LNCAP (cell line): ENCODE measurements around the gene PTPRT.

ENCODE experiments used
- TF ChIP-seq, protein P1 (sequence below): fragments of 450-650 bp; IDR thresholded peaks from 2 replicates; pipeline ENCODE4 v1.5.1; 2017; ENCODE audit warnings: mild to moderate bottlenecking

The PTPRT gene

DNA sequence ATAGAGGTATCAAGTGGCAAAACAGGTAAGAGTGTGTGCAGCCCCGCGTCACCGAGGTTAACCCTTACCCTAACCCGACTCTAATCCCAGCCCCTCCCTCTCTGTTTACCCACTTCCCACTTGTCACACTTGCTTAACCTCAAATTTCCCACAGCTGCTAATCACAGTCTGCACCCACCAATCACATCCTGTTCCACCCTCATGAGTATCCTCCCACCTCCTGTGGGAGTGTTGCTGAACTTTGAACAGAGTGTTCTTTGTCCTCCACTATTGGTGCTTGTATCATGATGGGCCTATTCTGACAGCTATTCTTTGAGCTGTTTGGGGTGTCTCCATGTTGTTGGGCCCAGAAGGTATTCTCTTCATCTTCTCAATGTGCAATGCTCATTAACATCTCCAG is 487.8 kb downstream of the PTPRT start:
- TF ChIP-seq, protein P1, sequence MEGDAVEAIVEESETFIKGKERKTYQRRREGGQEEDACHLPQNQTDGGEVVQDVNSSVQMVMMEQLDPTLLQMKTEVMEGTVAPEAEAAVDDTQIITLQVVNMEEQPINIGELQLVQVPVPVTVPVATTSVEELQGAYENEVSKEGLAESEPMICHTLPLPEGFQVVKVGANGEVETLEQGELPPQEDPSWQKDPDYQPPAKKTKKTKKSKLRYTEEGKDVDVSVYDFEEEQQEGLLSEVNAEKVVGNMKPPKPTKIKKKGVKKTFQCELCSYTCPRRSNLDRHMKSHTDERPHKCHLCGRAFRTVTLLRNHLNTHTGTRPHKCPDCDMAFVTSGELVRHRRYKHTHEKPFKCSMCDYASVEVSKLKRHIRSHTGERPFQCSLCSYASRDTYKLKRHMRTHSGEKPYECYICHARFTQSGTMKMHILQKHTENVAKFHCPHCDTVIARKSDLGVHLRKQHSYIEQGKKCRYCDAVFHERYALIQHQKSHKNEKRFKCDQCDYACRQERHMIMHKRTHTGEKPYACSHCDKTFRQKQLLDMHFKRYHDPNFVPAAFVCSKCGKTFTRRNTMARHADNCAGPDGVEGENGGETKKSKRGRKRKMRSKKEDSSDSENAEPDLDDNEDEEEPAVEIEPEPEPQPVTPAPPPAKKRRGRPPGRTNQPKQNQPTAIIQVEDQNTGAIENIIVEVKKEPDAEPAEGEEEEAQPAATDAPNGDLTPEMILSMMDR, result no peak

DNA sequence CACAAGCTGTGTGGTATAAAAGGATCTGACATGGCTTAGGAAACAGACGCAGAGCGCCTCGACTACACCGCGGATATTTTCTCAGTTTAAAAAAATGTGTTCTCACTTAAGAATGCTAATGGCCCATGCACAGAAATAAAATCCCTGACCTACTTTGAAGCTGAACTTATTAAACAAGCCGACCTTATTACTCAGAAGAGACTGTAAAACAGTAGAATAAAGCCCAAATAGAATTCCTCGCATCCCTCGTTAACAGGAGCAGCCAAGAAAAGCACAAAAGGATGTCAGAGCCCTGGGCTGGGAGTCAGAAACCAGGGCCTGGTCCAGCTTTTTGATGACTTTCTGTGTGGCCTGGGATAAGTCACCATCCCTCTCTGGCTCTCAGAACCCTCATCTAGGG is 489.3 kb downstream of the PTPRT start:
- TF ChIP-seq, protein P1, result no peak

DNA sequence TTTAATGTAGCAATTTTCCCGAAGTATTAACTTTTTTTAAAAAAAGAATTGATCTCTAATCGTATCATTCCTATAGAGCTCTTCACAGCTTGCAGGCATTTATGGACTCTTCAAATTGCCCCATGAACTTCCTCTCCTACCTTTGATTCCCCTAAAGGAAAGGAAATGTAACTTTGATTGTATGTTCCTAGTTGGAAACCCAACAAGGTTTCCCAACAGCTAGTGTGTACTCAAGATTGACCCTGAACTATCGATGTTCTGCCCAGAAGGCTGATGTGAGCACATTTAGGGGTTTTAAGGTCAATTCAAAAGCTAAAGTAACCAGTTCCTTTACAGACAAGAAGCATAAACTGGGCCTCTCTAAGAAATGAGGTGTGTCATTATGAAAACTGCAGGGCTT is 491.7 kb downstream of the PTPRT start:
- TF ChIP-seq, protein P1, result no peak

- TF ChIP-seq, protein P1, result no peak
These were observed 498.8 kb downstream of the PTPRT start for GRCh38 chr20:42690842-42691437.

GRCh38 chr20:42688576-42688975 is 501.1 kb downstream of the PTPRT start:
- TF ChIP-seq, protein P1, result no peak

DNA sequence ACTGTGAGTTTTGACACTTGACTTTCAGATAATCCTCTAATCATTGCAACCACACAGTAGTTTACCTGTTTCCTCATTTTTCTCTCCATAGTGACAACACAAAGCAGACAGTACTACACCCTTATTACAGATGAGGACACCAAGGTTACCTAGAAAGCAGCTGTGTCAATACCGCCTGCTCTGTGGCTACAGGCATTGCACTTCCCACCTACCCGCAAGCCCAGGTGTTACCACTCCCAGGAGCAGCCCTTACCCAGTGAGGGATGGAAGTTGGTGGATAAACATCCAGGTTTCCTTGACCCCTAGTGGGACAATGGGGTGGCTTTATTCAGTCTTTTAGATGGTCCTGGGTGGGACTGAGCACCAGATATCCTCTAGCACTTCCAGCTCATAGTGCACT is 503.6 kb downstream of the PTPRT start:
- TF ChIP-seq, protein P1, result no peak

DNA sequence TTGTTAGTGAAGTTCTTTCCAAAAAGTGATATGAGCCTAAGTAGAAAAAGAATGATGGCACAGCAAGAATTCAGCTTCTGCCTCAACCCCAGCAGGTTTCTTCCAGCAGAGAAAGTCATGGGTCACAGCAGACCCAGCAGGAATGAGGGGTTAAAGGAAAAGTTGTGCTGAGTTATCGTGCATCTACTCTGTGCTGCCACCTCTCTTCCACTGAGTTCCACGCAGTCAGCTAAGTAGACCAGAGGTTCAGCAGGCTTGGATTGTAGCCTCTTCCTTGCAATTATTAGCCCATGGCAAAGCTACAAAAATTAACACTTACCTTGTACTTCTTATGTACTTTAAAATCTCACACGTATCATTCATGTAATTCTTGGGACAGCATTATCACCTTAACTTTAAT is 510.8 kb downstream of the PTPRT start:
- TF ChIP-seq, protein P1, result no peak

DNA sequence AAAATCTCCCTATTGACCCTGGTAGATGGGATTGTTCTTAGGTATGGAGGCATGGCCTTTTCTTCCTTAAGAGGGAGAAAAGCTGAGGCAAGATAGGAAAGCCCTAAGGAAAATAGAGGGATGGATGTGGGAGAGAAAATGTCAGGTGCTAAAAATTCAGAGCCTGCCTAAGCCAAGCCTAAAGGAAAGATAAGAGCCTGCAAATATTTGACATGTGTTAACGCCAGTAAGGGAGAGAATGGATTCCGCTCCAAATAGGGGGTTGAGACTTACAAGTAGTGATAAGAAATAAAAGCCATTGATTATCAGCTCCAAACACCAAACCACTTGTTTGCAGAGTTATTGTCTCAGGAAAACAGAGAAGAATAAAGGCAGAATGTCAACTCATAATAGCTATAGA is 533.6 kb downstream of the PTPRT start:
- TF ChIP-seq, protein P1, result no peak
